Measurements from ENCODE around the gene SPAG16. TPM values are rescaled to one million over a fixed set of nuclear protein-coding genes. Genes with fewer than 3 reads are reported as not detected.
A peak's percentile ranks its signal among the peaks of the same experiment; 100 is the strongest.

The SPAG16 gene
- total RNA-seq, 4 donors from 2014 or later: 25.5 to 42.7 (median 27.8) TPM

- Histone ChIP-seq H3K27me3 (no peaks in the 10 kb centered on the region), H3K4me1 (no peaks in the 10 kb centered on the region), H3K4me3 (no peak overlapping the region), H3K27ac (no peak overlapping the region), H3K36me3 (no peaks in the 10 kb centered on the region), H3K9me3 (no peaks in the 10 kb centered on the region)
- TF ChIP-seq POLR2A (IDR thresholded peaks at IDR 0.05): no peak
- no peak for TF ChIP-seq EP300 (IDR thresholded peaks at IDR 0.05)
- TF ChIP-seq, protein P1, sequence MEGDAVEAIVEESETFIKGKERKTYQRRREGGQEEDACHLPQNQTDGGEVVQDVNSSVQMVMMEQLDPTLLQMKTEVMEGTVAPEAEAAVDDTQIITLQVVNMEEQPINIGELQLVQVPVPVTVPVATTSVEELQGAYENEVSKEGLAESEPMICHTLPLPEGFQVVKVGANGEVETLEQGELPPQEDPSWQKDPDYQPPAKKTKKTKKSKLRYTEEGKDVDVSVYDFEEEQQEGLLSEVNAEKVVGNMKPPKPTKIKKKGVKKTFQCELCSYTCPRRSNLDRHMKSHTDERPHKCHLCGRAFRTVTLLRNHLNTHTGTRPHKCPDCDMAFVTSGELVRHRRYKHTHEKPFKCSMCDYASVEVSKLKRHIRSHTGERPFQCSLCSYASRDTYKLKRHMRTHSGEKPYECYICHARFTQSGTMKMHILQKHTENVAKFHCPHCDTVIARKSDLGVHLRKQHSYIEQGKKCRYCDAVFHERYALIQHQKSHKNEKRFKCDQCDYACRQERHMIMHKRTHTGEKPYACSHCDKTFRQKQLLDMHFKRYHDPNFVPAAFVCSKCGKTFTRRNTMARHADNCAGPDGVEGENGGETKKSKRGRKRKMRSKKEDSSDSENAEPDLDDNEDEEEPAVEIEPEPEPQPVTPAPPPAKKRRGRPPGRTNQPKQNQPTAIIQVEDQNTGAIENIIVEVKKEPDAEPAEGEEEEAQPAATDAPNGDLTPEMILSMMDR (IDR thresholded peaks at IDR 0.05): no peak
- 94 to 97% methylated on average over 3 of the region's 3 CpGs for WGBS, 2 donors
- DNase-seq (ENCODE audit: low spot score in 2 of 2): no peak
Observed at GRCh38 chr2:213792045-213792444, 507.8 kb downstream of the SPAG16 start.

DNA sequence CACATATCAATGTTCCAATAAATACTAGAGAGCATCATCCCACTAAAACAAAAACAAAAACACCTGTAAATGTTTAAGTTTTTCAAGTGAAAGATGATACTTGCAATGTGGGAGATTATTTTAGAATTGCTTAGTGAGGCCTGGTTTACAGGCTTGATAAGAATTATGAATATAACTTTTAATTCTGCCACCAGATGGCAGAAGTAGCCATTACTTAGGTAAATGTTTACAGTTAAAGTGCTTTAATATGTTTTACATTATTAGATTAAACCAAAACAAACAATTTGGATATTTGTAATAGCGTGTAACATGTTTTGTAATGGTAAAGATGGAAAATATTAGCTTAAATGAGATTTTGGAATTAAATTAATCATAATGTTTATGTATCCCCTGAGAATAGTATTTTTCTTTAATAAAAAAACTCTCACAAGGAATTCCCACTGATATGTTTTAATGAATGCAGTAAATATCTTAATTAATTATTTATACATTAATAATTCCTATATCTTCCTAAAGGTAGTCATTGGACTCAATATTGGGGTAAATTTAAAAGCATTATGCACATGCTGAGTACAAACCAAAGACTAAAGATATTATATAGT lies 522.0 kb downstream of the SPAG16 start:
- Histone ChIP-seq H3K4me1 (no peaks in the 10 kb centered on the region), H3K4me3 (no peak overlapping the region), H3K36me3 (no peaks in the 10 kb centered on the region), H3K27ac (no peak overlapping the region), H3K9me3 (no peaks in the 10 kb centered on the region), H3K27me3 (no peaks in the 10 kb centered on the region)
- WGBS, 2 donors: 4 to 23% methylated on average over 1 of the region's 1 CpG
- DNase-seq (ENCODE audit: low spot score in 2 of 2): no peak
- TF ChIP-seq, protein P1 (IDR thresholded peaks at IDR 0.05): peak in 4 of 5 experiments; percentile 8 to 38 (median 26)
- TF ChIP-seq POLR2A (IDR thresholded peaks at IDR 0.05): no peak

DNA sequence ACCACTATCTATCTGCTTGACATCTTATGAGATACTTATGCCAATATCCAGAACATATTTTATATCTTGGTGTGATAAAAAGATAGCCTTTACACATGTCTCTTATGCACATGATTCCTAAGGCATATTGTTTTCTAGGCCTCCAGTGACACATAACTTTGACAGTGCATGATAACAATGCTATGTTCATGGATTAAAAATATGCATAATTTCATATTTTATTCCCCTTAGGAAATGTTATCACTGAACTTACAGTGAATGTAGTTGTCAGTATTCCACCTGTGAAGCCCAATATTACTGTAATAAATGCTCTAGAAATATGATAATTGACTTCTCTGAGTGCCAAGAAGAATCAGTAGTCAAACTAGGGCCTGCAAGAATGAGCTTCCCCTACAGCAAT lies 532.3 kb downstream of the SPAG16 start:
- H3K9me3 ChIP-seq: no peaks in the 10 kb centered on the region
- no peak for TF ChIP-seq EP300 (IDR thresholded peaks at IDR 0.05)
- no peak for TF ChIP-seq POLR2A (IDR thresholded peaks at IDR 0.05)
- H3K4me3 ChIP-seq: no peak overlapping the region
- DNase-seq (ENCODE audit: low spot score in 2 of 2): no peak
- no peaks in the 10 kb centered on the region for H3K4me1 ChIP-seq
- no peaks in the 10 kb centered on the region for H3K27me3 ChIP-seq
- H3K36me3 ChIP-seq: no peaks in the 10 kb centered on the region
- no peak overlapping the region for H3K27ac ChIP-seq

DNA sequence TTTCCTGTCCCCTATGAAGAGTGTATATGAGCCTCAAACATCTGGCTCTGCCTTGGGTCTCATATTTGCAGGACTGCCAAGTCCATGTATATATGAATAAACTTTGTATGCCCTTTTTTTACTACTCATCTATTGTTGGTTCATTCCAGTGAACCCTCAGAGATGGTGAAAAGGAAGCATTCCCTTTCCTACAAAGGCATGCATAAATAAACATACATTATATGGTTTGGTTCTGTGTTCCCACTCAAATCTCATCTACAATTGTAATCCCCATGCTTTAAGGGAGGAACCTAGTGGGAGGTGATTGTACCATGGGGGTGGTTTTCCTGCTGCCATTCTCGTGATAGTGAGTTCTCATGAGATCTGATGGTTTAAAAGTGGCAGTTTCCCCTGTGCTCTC lies 534.2 kb downstream of the SPAG16 start:
- no peaks in the 10 kb centered on the region for H3K36me3 ChIP-seq
- no peaks in the 10 kb centered on the region for H3K9me3 ChIP-seq
- H3K27me3 ChIP-seq: no peaks in the 10 kb centered on the region
- 8 to 13% methylated on average over 1 of the region's 1 CpG for WGBS, 2 donors
- H3K4me3 ChIP-seq: no peak overlapping the region
- no peak overlapping the region for H3K27ac ChIP-seq
- no peaks in the 10 kb centered on the region for H3K4me1 ChIP-seq
- DNase-seq (ENCODE audit: low spot score in 2 of 2): no peak
- no peak for TF ChIP-seq EP300 (IDR thresholded peaks at IDR 0.05)
- TF ChIP-seq, protein P1 (IDR thresholded peaks at IDR 0.05): no peak
- TF ChIP-seq POLR2A (IDR thresholded peaks at IDR 0.05): no peak

DNA sequence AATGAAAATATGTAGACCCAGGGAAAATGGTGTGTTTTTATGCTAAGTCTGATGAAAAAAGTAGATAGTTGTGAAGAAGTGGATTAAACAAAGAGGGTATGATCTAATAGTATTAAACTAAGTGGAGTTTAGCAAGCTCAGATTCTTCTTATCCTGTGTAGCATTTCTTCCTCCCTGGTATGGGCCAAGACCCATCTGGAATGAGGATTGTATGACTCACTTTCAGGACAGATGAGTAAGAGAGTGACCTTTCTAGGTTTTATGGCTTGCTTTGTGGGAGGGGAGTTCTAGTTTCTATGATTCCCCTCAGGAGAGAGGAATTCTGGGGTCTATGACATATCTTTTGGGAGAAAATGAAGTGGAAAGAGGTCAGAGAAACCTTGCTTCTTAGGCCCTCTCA lies 550.1 kb downstream of the SPAG16 start:
- Histone ChIP-seq H3K27me3 (no peaks in the 10 kb centered on the region), H3K9me3 (no peaks in the 10 kb centered on the region), H3K4me1 (peaks cover 0 to 7% (median 0%) of the 10 kb centered on the region in 4 donors), H3K36me3 (no peaks in the 10 kb centered on the region), H3K4me3 (no peak overlapping the region), H3K27ac (peak overlapping the region in 2 of 4 donors; percentile 56 to 60)
- no peak for DNase-seq (ENCODE audit: low spot score in 2 of 2)
- TF ChIP-seq, protein P1 (IDR thresholded peaks at IDR 0.05): no peak
- TF ChIP-seq POLR2A (IDR thresholded peaks at IDR 0.05): no peak
- no peak for TF ChIP-seq EP300 (IDR thresholded peaks at IDR 0.05)

DNA sequence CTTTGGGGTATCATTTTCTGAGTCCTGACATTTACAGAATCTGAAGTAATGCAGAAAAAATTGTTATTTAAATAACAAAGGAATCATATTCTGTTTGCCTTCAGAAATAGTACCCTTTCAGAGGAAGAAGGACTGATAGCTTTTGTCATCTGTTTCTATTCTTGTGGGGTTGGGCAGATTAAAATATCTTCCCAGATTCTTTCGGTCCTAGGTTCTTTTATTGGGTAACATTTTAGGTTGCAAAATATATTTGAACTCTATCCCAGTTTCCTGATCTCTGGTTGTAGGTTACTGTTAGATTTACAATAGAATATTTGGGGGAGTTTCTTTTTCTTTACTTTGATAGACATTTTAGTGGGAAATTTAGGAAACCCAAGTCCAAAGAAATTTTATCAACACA lies 550.5 kb downstream of the SPAG16 start:
- Histone ChIP-seq H3K4me1 (peaks cover 0 to 7% (median 0%) of the 10 kb centered on the region in 4 donors), H3K36me3 (no peaks in the 10 kb centered on the region), H3K4me3 (no peak overlapping the region), H3K27me3 (no peaks in the 10 kb centered on the region), H3K27ac (peak overlapping the region in 2 of 4 donors; percentile 56 to 60), H3K9me3 (no peaks in the 10 kb centered on the region)
- DNase-seq (ENCODE audit: low spot score in 2 of 2): no peak
- no peak for TF ChIP-seq POLR2A (IDR thresholded peaks at IDR 0.05)
- 45 to 54% methylated on average over 1 of the region's 1 CpG for WGBS, 2 donors

All from tibial nerve (tissue), 4 donors.